Testis (tissue), 3 donors: ENCODE results near the gene CHST13. TPM values are rescaled to one million over a fixed set of nuclear protein-coding genes. Genes with fewer than 3 reads are reported as not detected.

Experiments
- DNase-seq: peaks from one replicate; pipeline ENCODE4 v3.0.0-alpha.2; 2019
- H3K27ac ChIP-seq, 2 donors: fragments of 200-600 bp; sonication (generic); one replicate each; pipeline ENCODE4 v1.5.1; 2019
- H3K27me3 ChIP-seq: fragments of 200-600 bp; sonication (generic); one replicate; pipeline ENCODE4 v1.5.1; 2019
- H3K36me3 ChIP-seq: fragments of 200-600 bp; sonication (generic); one replicate; pipeline ENCODE4 v1.5.1; 2017; ENCODE audit warnings: low read depth; ENCODE audit errors: missing control alignments
- H3K4me1 ChIP-seq: fragments of 200-600 bp; sonication (generic); one replicate; pipeline ENCODE4 v1.5.1; 2019
- H3K4me3 ChIP-seq, 2 donors: fragments of 200-600 bp; sonication (generic); one replicate each; pipeline ENCODE4 v1.5.1; 2017 to 2019
- H3K9me3 ChIP-seq: fragments of 200-600 bp; sonication (generic); one replicate; pipeline ENCODE4 v1.5.1; 2017
- POLR2A ChIP-seq: fragments of 450-650 bp; IDR thresholded peaks from one replicate; pipeline ENCODE4 v1.6.1; 2017; ENCODE audit warnings: antibody characterized with exemption, mild to moderate bottlenecking, moderate library complexity
- WGBS, 2 donors: methylation state at CpG; one replicate each; pipeline ENCODE4 v1.1.5; 2018; 5-methylcytosine and 5-hydroxymethylcytosine counted together
- intact Hi-C: fragments of 100-400 bp; cut with DNase I; formaldehyde crosslinking; loops from one replicate; pipeline ENCODE4 v1.15.1; 2023; ENCODE audit warnings: low total_unique reads
- polyA plus RNA-seq: library from polyadenylated mRNA; stranded (reverse); fragments of 350-450 nt; fragmentation: Illumina TruSeq; extraction: RNeasy Lipid Tissue Mini Kit (QIAGEN cat#74804); gene quantifications from one replicate; pipeline ENCODE4 v1.2.3, GENCODE V29; 2014; ENCODE audit warnings: low read depth, low replicate concordance; ENCODE audit not compliant: insufficient read depth
- total RNA-seq, 2 donors: library from RNA; depleted of rRNA; stranded (reverse); fragments of >200 nt; gene quantifications; one replicate each; pipeline ENCODE4 v1.2.3, GENCODE V29; 2016
- TF ChIP-seq, protein P1 (sequence below), 3 experiments: fragments of 450-650 bp in 2 of 3; fragments of 200-600 bp in 1 of 3; sonication (generic) in 1 of 3; IDR thresholded peaks; one replicate each; pipeline ENCODE4 v1.5.1; 2016 to 2019; ENCODE audit warnings: antibody characterized with exemption in 3 of 3, mild to moderate bottlenecking in 2 of 3, moderate library complexity in 1 of 3

The CHST13 gene
- total and polyA plus RNA-seq, 3 donors from 2014 or later, result 13.3 to 21.7 (median 21.4) TPM

DNA sequence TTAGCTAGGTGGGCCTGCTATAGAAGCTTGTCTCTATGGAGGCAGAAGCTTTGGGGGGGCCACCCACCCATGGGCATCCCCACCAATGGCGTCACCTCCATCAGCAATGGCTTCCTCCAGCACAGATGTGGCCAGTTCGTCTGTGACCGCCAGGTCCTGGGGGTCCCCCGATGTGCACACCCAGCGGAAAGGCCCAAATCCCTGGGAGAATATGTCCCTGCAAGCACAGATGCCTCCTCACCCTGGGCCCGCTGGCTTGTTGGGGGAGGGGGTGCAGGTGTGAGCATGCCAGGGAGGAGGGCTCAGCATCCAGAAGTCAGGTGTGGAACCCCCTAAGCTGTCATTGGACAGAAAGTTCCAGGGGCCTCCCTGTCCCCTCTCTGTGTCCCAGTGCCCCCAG is 26.0 kb upstream of the CHST13 start:
- H3K4me1 ChIP-seq, result no peaks in the 10 kb centered on the region
- no peaks in the 10 kb centered on the region for H3K27me3 ChIP-seq
- no peak for DNase-seq
- TF ChIP-seq, protein P1, sequence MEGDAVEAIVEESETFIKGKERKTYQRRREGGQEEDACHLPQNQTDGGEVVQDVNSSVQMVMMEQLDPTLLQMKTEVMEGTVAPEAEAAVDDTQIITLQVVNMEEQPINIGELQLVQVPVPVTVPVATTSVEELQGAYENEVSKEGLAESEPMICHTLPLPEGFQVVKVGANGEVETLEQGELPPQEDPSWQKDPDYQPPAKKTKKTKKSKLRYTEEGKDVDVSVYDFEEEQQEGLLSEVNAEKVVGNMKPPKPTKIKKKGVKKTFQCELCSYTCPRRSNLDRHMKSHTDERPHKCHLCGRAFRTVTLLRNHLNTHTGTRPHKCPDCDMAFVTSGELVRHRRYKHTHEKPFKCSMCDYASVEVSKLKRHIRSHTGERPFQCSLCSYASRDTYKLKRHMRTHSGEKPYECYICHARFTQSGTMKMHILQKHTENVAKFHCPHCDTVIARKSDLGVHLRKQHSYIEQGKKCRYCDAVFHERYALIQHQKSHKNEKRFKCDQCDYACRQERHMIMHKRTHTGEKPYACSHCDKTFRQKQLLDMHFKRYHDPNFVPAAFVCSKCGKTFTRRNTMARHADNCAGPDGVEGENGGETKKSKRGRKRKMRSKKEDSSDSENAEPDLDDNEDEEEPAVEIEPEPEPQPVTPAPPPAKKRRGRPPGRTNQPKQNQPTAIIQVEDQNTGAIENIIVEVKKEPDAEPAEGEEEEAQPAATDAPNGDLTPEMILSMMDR (IDR thresholded peaks at IDR 0.05), result no peak
- TF ChIP-seq POLR2A, result no peak
- 93 to 98% methylated on average over 2 to 6 of the region's 6 CpGs for WGBS, 2 donors
- no peak overlapping the region for H3K4me3 ChIP-seq
- no peaks in the 10 kb centered on the region for H3K9me3 ChIP-seq
- H3K36me3 ChIP-seq, result no peaks in the 10 kb centered on the region
- intact Hi-C loops, result no loop called here
- H3K27ac ChIP-seq, result no peak overlapping the region

DNA sequence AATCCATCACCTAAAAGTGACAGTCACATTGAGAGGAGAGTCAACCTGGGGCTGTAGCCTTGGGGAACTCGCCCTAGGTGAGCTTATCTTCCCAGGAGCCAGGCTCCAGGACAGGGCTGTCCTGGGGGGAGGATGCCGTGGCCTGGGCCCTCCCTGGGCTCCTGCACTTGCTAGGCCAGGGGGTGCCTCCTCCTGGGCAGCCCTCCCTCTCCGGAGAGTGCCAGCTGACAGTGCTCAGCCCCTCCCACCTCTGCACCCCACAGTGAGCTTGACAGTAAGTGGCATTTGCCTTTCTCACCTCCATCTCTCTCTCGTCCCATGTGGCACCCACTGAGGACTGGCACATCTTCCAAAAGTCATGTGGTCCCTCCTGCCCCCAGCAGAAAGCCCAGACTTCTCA is 25.5 kb upstream of the CHST13 start:
- no peaks in the 10 kb centered on the region for H3K9me3 ChIP-seq
- WGBS, 2 donors, result 78 to 90% methylated on average over 3 to 4 of the region's 4 CpGs
- no peak for DNase-seq
- no peak overlapping the region for H3K27ac ChIP-seq
- no peaks in the 10 kb centered on the region for H3K36me3 ChIP-seq
- intact Hi-C loops, result no loop called here
- TF ChIP-seq, protein P1 (IDR thresholded peaks at IDR 0.05), result no peak
- TF ChIP-seq POLR2A, result no peak
- no peak overlapping the region for H3K4me3 ChIP-seq
- no peaks in the 10 kb centered on the region for H3K27me3 ChIP-seq
- H3K4me1 ChIP-seq, result no peaks in the 10 kb centered on the region

DNA sequence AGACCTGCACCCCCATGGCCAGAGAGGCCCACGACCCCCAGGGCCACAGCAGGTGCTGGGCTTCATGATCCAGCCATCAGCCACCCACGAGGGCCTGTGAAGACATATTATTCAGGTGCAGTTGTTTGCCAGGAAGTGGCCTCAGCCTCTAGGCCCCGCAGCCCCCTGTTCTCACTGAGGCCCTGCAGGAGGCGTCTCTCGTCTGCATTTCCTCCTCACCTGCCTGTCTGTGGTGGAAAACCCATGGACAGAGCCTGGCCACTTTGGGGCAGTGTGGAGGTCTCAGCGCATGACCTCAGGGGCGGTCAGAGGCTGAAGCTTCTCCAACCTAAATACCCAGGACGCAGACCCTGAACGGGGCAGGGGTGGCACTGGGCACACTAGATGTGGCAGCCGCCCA is 25.0 kb upstream of the CHST13 start:
- WGBS, 2 donors, result 83 to 91% methylated on average over 6 to 10 of the region's 10 CpGs
- DNase-seq, result no peak
- TF ChIP-seq POLR2A, result no peak
- TF ChIP-seq, protein P1 (IDR thresholded peaks at IDR 0.05), result no peak
- Histone ChIP-seq H3K27ac (no peak overlapping the region), H3K4me3 (no peak overlapping the region), H3K36me3 (no peaks in the 10 kb centered on the region), H3K4me1 (no peaks in the 10 kb centered on the region), H3K27me3 (no peaks in the 10 kb centered on the region), H3K9me3 (no peaks in the 10 kb centered on the region)
- intact Hi-C loops, result no loop called here

DNA sequence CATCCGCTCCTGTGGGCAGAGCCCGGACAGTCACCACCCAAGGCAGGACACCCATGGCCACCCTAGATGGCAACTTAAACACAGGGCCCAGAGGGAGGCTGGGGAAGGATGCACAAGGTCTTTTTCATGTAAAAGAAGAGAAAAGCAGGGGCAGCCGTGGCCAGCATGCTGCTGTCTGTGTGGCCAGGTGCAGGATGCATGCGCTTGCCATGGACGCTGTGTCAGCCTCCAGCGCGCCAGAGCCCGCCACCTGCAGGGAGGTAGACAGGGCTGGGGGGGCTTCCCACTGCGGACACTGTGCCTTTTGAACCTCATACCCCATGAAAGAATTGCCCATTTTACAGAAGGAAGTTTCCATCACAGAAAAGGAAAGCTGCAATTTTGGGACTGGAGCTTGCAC is 24.6 kb upstream of the CHST13 start:
- H3K4me1 ChIP-seq, result no peaks in the 10 kb centered on the region
- no peaks in the 10 kb centered on the region for H3K36me3 ChIP-seq
- no peak overlapping the region for H3K4me3 ChIP-seq
- H3K27ac ChIP-seq, result no peak overlapping the region
- no peaks in the 10 kb centered on the region for H3K9me3 ChIP-seq
- intact Hi-C loops, result no loop called here
- no peaks in the 10 kb centered on the region for H3K27me3 ChIP-seq
- 93% methylated on average over 9 of the region's 9 CpGs; no CpG with 5 or more reads in 1 of the 2 donors for WGBS, 2 donors
- no peak for DNase-seq
- no peak for TF ChIP-seq POLR2A
- TF ChIP-seq, protein P1 (IDR thresholded peaks at IDR 0.05), result no peak

DNA sequence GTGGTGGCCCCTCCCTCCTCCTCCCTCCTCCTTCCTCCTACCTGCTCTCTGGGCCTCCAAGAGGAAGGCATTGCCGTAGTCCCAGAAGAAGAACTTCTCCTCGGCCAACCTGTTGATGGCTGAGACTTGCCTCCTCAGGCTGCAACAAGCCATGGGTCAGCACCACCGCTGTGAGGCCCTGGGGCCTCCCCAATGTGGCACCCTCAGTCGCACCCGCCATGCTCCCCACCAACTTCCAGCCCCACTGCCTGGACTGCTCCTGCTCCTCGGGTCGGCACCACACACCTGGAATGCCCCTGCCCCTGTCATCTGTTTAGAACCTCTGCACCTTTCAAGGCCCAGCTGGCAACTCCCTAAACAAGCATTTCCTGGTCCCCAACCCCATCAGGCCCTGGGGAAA is 23.9 kb upstream of the CHST13 start:
- TF ChIP-seq POLR2A, result no peak
- TF ChIP-seq, protein P1 (IDR thresholded peaks at IDR 0.05), result no peak
- 90 to 91% methylated on average over 4 to 7 of the region's 7 CpGs for WGBS, 2 donors
- Histone ChIP-seq H3K9me3 (no peaks in the 10 kb centered on the region), H3K4me1 (no peaks in the 10 kb centered on the region), H3K27me3 (no peaks in the 10 kb centered on the region), H3K4me3 (no peak overlapping the region), H3K27ac (no peak overlapping the region), H3K36me3 (no peaks in the 10 kb centered on the region)
- intact Hi-C loops, result no loop called here
- DNase-seq, result no peak
